Peyer's patch (tissue), 4 donors: Measurements from ENCODE around the gene SMARCC2. TPM values are rescaled to one million over a fixed set of nuclear protein-coding genes. Genes with fewer than 3 reads are reported as not detected.

ENCODE experiments used
- DNase-seq, 3 donors: peaks; one replicate each; pipeline ENCODE4 v3.0.0-alpha.2; 2017 to 2019
- H3K27ac ChIP-seq, 4 donors: fragments of 200-600 bp; sonication (generic); one replicate each; pipeline ENCODE4 v1.5.1; 2016 to 2019
- H3K27me3 ChIP-seq, 2 donors: fragments of 200-600 bp; sonication (generic); one replicate each; pipeline ENCODE4 v1.5.1; 2019
- H3K36me3 ChIP-seq, 3 donors: fragments of 200-600 bp; sonication (generic); one replicate each; pipeline ENCODE4 v1.5.1; 2016 to 2019
- H3K4me1 ChIP-seq, 4 donors: fragments of 200-600 bp; sonication (generic); one replicate each; pipeline ENCODE4 v1.5.1; 2016 to 2019
- H3K4me3 ChIP-seq, 4 donors: fragments of 200-600 bp; sonication (generic); 1 replicate in 3 of 4; 2 replicates in 1 of 4; pipeline ENCODE4 v1.5.1; 2016 to 2019; ENCODE audit warnings: mild to moderate bottlenecking in 1 of 4
- H3K9me3 ChIP-seq, 4 donors: fragments of 200-600 bp; sonication (generic); one replicate each; pipeline ENCODE4 v1.5.1; 2016 to 2019; ENCODE audit warnings: mild to moderate bottlenecking in 1 of 4
- POLR2A ChIP-seq, 2 donors: fragments of 450-650 bp; IDR thresholded peaks; one replicate each; pipeline ENCODE4 v1.5.1; 2017; ENCODE audit warnings: antibody characterized with exemption in 2 of 2, mild to moderate bottlenecking in 2 of 2, moderate library complexity in 2 of 2
- total RNA-seq, 4 donors: library from RNA; depleted of rRNA; stranded (reverse); fragments of >200 nt; gene quantifications; one replicate each; pipeline ENCODE4 v1.1.0, GENCODE V29; 2016
- TF ChIP-seq, protein P1 (sequence below), 6 experiments: fragments of 450-650 bp in 4 of 6; fragments of 200-600 bp in 2 of 6; sonication (generic) in 1 of 6; IDR thresholded peaks; one replicate each; pipeline ENCODE4 v1.5.1; 2017 to 2019; ENCODE audit warnings: antibody characterized with exemption in 6 of 6, mild to moderate bottlenecking in 3 of 6, moderate library complexity in 1 of 6

The SMARCC2 gene
- total RNA-seq, 4 donors from 2014 or later: 85.6 to 299 (median 139) TPM

GRCh38 chr12:56220611-56221231, 31.4 kb upstream of the SMARCC2 start:
- TF ChIP-seq, protein P1, sequence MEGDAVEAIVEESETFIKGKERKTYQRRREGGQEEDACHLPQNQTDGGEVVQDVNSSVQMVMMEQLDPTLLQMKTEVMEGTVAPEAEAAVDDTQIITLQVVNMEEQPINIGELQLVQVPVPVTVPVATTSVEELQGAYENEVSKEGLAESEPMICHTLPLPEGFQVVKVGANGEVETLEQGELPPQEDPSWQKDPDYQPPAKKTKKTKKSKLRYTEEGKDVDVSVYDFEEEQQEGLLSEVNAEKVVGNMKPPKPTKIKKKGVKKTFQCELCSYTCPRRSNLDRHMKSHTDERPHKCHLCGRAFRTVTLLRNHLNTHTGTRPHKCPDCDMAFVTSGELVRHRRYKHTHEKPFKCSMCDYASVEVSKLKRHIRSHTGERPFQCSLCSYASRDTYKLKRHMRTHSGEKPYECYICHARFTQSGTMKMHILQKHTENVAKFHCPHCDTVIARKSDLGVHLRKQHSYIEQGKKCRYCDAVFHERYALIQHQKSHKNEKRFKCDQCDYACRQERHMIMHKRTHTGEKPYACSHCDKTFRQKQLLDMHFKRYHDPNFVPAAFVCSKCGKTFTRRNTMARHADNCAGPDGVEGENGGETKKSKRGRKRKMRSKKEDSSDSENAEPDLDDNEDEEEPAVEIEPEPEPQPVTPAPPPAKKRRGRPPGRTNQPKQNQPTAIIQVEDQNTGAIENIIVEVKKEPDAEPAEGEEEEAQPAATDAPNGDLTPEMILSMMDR (IDR thresholded peaks at IDR 0.05): no peak
- no peak for TF ChIP-seq POLR2A (IDR thresholded peaks at IDR 0.05)
- H3K36me3 ChIP-seq: peaks cover 0 to 13% (median 0%) of the 10 kb centered on the region in 3 donors
- H3K4me1 ChIP-seq: peaks cover 5 to 47% (median 7%) of the 10 kb centered on the region in 4 donors

DNA sequence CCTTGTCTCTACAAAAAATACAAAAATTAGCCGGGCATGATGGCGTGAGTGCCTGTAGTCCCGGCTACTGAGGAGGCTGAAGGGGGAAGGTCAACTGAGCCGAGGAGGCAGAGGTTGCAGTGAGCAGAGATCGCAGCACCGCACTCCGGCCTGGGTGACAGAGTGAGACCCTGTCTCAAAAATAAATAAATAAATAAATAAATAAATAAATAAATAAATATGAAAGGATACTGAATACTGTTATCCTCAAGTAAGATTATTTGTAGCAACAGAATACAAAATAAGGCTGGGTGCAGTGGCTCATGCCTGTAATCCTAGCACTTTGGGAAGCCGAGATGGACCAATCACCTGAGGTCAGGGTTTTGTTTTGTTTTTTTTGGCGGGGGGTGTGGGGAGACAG, 30.6 kb upstream of the SMARCC2 start:
- Histone ChIP-seq H3K9me3 (no peaks in the 10 kb centered on the region), H3K27ac (peak overlapping the region in 2 of 4 donors; percentile 94), H3K4me1 (peaks cover 5 to 40% (median 6%) of the 10 kb centered on the region in 4 donors), H3K36me3 (peaks cover 0 to 18% (median 0%) of the 10 kb centered on the region in 3 donors), H3K4me3 (no peak overlapping the region), H3K27me3 (no peaks in the 10 kb centered on the region)
- DNase-seq: no peak
- TF ChIP-seq POLR2A (IDR thresholded peaks at IDR 0.05): no peak
- TF ChIP-seq, protein P1 (IDR thresholded peaks at IDR 0.05): no peak

More at GRCh38 chr12:56220611-56221231, 31.4 kb upstream of the SMARCC2 start:
- H3K4me3 ChIP-seq: peak overlapping the region; percentile 67 to 96 (median 85)
- no peaks in the 10 kb centered on the region for H3K9me3 ChIP-seq
- peak overlapping the region; percentile 94 to 99 (median 95) for H3K27ac ChIP-seq
- peak in 2 of 3 donors; percentile 66 to 68 for DNase-seq
- H3K27me3 ChIP-seq: no peaks in the 10 kb centered on the region

GRCh38 chr12:56216461-56216860, 27.2 kb upstream of the SMARCC2 start:
- Histone ChIP-seq H3K4me3 (no peak overlapping the region), H3K36me3 (peaks cover 0 to 52% (median 0%) of the 10 kb centered on the region in 3 donors), H3K27me3 (no peaks in the 10 kb centered on the region), H3K9me3 (no peaks in the 10 kb centered on the region), H3K27ac (no peak overlapping the region), H3K4me1 (peaks cover 0 to 19% (median 0%) of the 10 kb centered on the region in 4 donors)
- TF ChIP-seq, protein P1 (IDR thresholded peaks at IDR 0.05): no peak
- no peak for TF ChIP-seq POLR2A (IDR thresholded peaks at IDR 0.05)
- no peak for DNase-seq

GRCh38 chr12:56213878-56214277, 24.6 kb upstream of the SMARCC2 start:
- Histone ChIP-seq H3K27ac (no peak overlapping the region), H3K4me1 (no peaks in the 10 kb centered on the region), H3K4me3 (no peak overlapping the region), H3K36me3 (peaks cover 0 to 76% (median 3%) of the 10 kb centered on the region in 3 donors), H3K27me3 (no peaks in the 10 kb centered on the region), H3K9me3 (no peaks in the 10 kb centered on the region)
- no peak for DNase-seq
- no peak for TF ChIP-seq POLR2A (IDR thresholded peaks at IDR 0.05)
- TF ChIP-seq, protein P1 (IDR thresholded peaks at IDR 0.05): no peak

GRCh38 chr12:56212361-56212760, 23.1 kb upstream of the SMARCC2 start:
- Histone ChIP-seq H3K27me3 (no peaks in the 10 kb centered on the region), H3K4me1 (no peaks in the 10 kb centered on the region), H3K27ac (no peak overlapping the region), H3K36me3 (peaks cover 2 to 90% (median 3%) of the 10 kb centered on the region in 3 donors), H3K4me3 (no peak overlapping the region), H3K9me3 (no peaks in the 10 kb centered on the region)
- DNase-seq: no peak
- TF ChIP-seq POLR2A (IDR thresholded peaks at IDR 0.05): no peak
- TF ChIP-seq, protein P1 (IDR thresholded peaks at IDR 0.05): no peak
